ENCODE data around the gene UBXN10. TPM values are rescaled to one million over a fixed set of nuclear protein-coding genes. Genes with fewer than 3 reads are reported as not detected.
A peak's percentile ranks its signal among the peaks of the same experiment; 100 is the strongest.

UBXN10 gene
- total RNA-seq, 1 donor from 2014 or later, result 5.0 TPM

DNA sequence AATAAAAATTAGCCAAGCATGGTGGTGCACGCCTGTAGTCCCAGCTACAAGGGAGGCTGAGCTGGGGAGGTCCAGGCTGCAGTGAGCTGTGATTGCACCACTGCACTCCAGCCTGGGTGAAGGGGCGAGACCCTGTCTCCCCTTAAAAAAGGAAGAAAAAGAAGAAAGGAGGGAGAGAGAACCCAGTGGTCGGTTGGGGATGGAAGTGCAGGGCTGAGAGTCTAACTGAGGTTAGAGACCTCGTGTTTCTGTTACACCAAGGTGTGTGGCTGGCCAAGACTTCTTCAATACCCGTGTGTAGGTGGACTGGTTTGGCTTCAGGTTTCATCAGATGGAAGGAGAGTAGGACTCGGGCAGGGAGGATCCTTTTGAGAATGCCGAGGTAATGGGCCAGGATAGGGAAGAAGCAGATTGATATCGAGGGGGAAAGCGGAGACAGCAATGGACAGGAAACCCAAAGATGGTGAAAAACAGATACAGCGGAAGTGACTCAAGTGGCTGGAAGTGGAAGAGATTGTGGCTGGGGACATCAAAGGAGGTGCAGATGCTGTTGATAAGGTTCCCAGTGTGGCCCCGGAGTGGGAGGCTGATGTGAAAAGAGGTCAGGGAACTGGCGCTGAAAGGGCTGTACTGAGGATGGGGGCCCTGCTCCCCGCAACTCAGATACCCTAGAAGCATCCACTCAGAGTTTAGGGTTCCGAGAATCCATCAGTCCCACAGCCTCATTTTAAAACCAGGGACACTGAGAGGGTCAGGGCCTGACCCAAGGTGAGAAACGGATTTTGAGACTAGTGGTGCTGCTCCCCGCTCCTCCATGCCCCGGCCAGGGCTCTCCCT is 681 bp upstream of the UBXN10 start:
- no peaks in the 10 kb centered on the region for H3K36me3 Mint-ChIP-seq
- TF ChIP-seq, protein P1, sequence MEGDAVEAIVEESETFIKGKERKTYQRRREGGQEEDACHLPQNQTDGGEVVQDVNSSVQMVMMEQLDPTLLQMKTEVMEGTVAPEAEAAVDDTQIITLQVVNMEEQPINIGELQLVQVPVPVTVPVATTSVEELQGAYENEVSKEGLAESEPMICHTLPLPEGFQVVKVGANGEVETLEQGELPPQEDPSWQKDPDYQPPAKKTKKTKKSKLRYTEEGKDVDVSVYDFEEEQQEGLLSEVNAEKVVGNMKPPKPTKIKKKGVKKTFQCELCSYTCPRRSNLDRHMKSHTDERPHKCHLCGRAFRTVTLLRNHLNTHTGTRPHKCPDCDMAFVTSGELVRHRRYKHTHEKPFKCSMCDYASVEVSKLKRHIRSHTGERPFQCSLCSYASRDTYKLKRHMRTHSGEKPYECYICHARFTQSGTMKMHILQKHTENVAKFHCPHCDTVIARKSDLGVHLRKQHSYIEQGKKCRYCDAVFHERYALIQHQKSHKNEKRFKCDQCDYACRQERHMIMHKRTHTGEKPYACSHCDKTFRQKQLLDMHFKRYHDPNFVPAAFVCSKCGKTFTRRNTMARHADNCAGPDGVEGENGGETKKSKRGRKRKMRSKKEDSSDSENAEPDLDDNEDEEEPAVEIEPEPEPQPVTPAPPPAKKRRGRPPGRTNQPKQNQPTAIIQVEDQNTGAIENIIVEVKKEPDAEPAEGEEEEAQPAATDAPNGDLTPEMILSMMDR (conservative IDR thresholded peaks at IDR 0.05), result no peak
- peak overlapping the region; percentile 79 for H3K4me3 Mint-ChIP-seq
- DNase-seq (ENCODE audit: extremely low spot score, unreplicated experiment), result no peak
- peak overlapping the region; percentile 12 for H3K27ac Mint-ChIP-seq
- H3K4me1 Mint-ChIP-seq (ENCODE audit: unreplicated experiment), result peaks cover 40% of the 10 kb centered on the region
- H3K27me3 Mint-ChIP-seq, result peaks cover 19% of the 10 kb centered on the region
- peaks cover under 1% of the 10 kb centered on the region for H3K9me3 Mint-ChIP-seq

DNA sequence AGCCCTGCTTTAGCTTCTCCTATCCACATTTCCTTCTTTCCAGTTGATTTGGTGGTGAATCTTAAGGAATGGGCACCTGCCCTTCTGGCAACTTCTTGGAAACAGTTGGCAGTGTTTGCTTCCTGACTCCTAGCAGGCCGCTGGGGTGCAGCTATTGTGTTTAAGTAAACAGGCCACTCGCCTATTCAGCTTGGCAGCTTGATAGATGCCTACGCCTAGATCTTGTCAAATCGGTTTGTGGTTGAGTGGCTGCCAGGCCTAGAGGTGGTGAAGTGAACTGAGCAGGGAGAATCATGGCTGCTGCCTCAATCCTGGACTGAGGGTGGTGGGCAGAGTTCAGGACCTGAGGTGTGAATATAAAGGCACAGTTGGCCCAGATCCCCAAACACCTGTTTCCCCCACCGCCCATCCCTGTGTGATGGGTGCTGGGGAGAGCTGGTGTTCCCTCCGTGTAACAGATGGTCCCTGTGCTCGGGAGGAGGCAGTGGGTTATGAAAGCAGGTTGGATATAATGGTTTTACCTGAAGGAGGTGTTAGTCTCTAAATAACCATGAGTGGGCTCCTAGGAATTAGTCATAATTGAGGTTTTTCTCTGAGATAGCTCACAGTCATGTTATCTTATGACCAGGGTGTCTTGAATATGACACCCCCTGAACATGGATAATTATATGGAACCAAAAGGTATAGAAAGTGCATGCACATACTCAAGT is 1.4 kb downstream of the UBXN10 start:
- Mint-ChIP-seq H3K27ac (no peak overlapping the region), H3K4me1 (ENCODE audit: unreplicated experiment) (peaks cover 26% of the 10 kb centered on the region), H3K4me3 (peak overlapping the region; percentile 51), H3K27me3 (peaks cover 18% of the 10 kb centered on the region), H3K9me3 (no peaks in the 10 kb centered on the region), H3K36me3 (no peaks in the 10 kb centered on the region)
- no peak for DNase-seq (ENCODE audit: extremely low spot score, unreplicated experiment)
- TF ChIP-seq, protein P1 (conservative IDR thresholded peaks at IDR 0.05), result no peak

DNA sequence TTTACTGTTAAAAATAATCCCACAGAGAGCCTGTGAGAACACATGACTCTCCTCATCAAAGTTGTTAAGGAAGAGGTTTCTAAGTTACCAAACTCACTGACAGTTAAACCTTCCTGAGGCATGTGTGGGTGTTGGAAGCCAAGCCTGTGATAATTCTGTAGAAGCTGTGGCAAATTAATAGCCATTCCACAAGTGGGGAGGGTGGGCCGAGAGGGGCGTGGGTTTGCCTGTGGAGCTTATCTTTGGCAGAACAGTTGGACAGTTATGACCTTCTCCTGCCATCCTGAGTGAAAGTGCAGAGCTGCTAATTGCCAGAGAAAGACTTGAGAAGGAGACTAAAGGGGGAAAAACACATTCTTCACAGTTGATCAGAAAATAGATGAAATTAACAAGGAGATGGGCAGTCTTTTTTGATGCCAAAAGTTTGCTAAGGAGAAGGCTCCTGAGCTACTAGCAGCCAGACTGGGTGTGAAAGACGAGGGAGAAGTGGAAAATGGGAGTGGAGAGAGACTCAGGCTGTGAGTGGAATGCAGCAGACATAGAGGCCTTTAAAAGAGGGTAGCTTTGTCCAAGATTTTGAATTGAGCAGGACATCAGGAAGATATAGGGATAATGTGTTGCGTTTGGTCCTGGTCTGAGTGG is 2.0 kb downstream of the UBXN10 start:
- Mint-ChIP-seq H3K36me3 (no peaks in the 10 kb centered on the region), H3K9me3 (no peaks in the 10 kb centered on the region), H3K27me3 (peaks cover 18% of the 10 kb centered on the region), H3K4me1 (ENCODE audit: unreplicated experiment) (peaks cover 26% of the 10 kb centered on the region), H3K27ac (no peak overlapping the region), H3K4me3 (peak overlapping the region; percentile 1)
- TF ChIP-seq, protein P1 (conservative IDR thresholded peaks at IDR 0.05), result no peak
- no peak for DNase-seq (ENCODE audit: extremely low spot score, unreplicated experiment)

DNA sequence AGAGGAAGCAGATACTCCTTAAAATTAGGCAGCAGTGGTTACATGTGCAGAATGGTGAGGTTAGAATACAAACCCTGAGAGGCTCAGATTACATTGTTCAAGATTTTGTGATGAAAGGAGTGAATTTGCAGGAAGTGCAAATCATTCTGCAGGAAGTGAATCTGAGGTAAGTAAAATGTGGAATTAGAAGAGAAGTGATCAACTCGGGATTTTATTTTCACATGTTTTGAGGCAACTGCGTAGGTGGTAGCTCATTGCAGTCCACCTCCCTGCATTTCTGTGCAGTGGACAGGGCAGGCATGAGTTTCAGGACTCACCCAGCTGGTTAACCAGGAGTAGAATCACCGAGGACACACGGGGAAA is 2.5 kb downstream of the UBXN10 start:
- no peaks in the 10 kb centered on the region for H3K9me3 Mint-ChIP-seq
- TF ChIP-seq, protein P1 (conservative IDR thresholded peaks at IDR 0.05), result no peak
- H3K27me3 Mint-ChIP-seq, result peaks cover 18% of the 10 kb centered on the region
- H3K4me3 Mint-ChIP-seq, result no peak overlapping the region
- DNase-seq (ENCODE audit: extremely low spot score, unreplicated experiment), result no peak
- H3K36me3 Mint-ChIP-seq, result no peaks in the 10 kb centered on the region
- H3K27ac Mint-ChIP-seq, result no peak overlapping the region
- H3K4me1 Mint-ChIP-seq (ENCODE audit: unreplicated experiment), result peaks cover 26% of the 10 kb centered on the region

DNA sequence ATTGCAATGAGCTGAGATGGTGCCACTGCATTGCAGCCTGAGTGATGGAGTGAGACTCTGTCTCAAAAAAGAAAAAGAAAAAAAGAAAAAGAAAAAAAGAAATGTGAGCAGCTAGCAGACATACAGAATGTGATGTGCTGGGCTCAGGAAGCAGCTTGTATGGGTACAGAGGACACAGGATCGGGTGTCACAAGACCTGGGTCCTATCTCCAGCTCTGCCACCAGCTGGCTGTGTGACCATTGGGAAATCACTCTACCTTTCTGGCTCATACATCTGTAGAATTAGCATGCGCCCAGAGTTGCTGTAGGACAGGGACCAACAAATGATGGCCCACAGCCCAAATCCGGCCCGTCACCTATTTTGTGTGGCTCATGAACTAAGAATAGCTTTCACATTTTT is 3.8 kb downstream of the UBXN10 start:
- H3K4me1 Mint-ChIP-seq (ENCODE audit: unreplicated experiment), result peaks cover 22% of the 10 kb centered on the region
- no peak overlapping the region for H3K4me3 Mint-ChIP-seq
- no peak overlapping the region for H3K27ac Mint-ChIP-seq
- DNase-seq (ENCODE audit: extremely low spot score, unreplicated experiment), result no peak
- H3K36me3 Mint-ChIP-seq, result no peaks in the 10 kb centered on the region
- TF ChIP-seq, protein P1 (conservative IDR thresholded peaks at IDR 0.05), result no peak
- no peaks in the 10 kb centered on the region for H3K9me3 Mint-ChIP-seq
- peaks cover 14% of the 10 kb centered on the region for H3K27me3 Mint-ChIP-seq

All from type B pancreatic cell (in vitro differentiated cells).